NCI-H69 (cell line): ENCODE measurements around the gene RAB8B.

ENCODE experiments used
- DNase-seq: peaks from one replicate; lab custom pipeline; 2025; lab: John Stamatoyannopoulos, UW

RAB8B gene

GRCh38 chr15:63313825-63314224 lies 124.4 kb downstream of the RAB8B start:
- no peak for DNase-seq

DNA sequence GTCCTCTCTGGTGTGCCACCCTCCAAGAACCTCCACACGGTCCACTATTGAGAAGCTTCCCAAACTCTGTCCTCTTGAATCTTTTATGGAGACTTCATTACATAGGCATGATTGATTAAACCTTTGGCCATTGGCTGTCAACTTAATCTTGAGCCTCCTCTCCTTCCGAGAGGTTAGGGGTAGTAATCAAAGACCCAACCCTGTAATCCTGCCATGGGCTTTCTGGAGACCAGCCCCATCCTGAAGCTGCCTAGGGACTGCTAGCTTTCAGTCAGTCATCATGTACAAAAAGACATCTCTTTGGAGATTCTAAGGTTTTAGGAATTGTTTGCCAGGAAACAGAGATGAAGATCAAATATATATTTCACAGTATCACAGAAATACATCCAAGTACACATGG lies 125.0 kb downstream of the RAB8B start:
- no peak for DNase-seq
